NB4 (cell line): ENCODE data around the gene RAD51B.

ENCODE experiments used
- MYC ChIP-seq: IDR thresholded peaks from 2 replicates; pipeline ENCODE4 v1.6.1; 2011; ENCODE audit warnings: low read depth, low read length
- POLR2A ChIP-seq: IDR thresholded peaks from 2 replicates; pipeline ENCODE4 v1.6.1; 2011; ENCODE audit warnings: mild to moderate bottlenecking; ENCODE audit not compliant: insufficient read length; ENCODE audit errors: extremely low read depth
- TF ChIP-seq, protein P1 (sequence below): IDR thresholded peaks from one replicate; pipeline ENCODE4 v1.5.1; 2012; ENCODE audit warnings: low read depth, low read length

DNA sequence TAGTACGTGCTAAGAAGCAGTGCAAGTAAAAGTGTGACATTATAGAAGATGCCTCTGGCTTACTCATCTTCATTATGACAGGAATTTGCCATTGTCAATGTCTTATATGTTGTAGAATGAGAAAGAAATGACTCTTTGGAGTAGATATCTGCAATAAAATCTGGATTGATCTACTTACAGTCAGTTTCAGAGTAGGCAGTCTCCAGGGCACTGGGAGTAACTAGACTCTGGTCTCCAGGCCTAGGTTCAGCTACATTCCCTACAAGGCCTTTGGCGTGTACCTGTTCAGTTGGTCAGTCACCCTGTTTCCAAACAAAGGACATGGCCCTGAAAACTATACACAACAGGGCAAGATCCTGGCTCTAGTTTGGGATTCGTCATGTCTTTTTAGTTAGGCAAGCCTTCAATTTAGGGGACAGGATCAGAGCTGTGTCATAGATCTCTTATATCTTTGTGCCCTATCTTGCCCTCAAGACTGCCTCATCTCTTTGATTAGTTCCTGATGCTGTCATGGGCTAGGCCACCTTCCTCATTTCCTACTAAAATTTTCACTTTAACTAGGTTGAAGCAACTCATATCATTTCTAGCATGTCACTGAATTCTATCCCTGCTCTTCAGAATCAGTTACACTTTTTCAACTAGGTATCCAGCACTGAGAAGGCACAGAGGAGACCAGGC lies 410.0 kb downstream of the RAD51B start:
- no peak for TF ChIP-seq MYC
- TF ChIP-seq, protein P1, sequence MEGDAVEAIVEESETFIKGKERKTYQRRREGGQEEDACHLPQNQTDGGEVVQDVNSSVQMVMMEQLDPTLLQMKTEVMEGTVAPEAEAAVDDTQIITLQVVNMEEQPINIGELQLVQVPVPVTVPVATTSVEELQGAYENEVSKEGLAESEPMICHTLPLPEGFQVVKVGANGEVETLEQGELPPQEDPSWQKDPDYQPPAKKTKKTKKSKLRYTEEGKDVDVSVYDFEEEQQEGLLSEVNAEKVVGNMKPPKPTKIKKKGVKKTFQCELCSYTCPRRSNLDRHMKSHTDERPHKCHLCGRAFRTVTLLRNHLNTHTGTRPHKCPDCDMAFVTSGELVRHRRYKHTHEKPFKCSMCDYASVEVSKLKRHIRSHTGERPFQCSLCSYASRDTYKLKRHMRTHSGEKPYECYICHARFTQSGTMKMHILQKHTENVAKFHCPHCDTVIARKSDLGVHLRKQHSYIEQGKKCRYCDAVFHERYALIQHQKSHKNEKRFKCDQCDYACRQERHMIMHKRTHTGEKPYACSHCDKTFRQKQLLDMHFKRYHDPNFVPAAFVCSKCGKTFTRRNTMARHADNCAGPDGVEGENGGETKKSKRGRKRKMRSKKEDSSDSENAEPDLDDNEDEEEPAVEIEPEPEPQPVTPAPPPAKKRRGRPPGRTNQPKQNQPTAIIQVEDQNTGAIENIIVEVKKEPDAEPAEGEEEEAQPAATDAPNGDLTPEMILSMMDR: no peak
- no peak for TF ChIP-seq POLR2A
